SK-MEL-5 (cell line): ENCODE data around the gene CAPN9. TPM values are rescaled to one million over a fixed set of nuclear protein-coding genes. Genes with fewer than 3 reads are reported as not detected.
"Not testable (repeated sequence)": the region's sequence is repeated elsewhere in the genome, so short reads cannot be mapped to it uniquely, and the experiment has no call there.

Experiments
- DNase-seq: peaks from one replicate; pipeline ENCODE4 v3.0.0-alpha.2; 2016; ENCODE audit warnings: low read depth, low spot score
- in situ Hi-C: cut with HindIII; loops from 2 replicates; pipeline ENCODE4 v1.10.0; 2016; ENCODE audit warnings: low sequenced_read_pairs, high pct_unique_total_duplicates, low pct_unique_long_range_greater_than_20kb
- polyA plus RNA-seq, 2 experiments: library from polyadenylated mRNA; depleted of rRNA; stranded (reverse); fragments of >200 nt; gene quantifications; 2 replicates each; pipeline ENCODE4 v1.2.3, GENCODE V29; 2015
- total RNA-seq: library from RNA; depleted of rRNA; stranded (reverse); fragments of >200 nt; shearing (Covaris generic); gene quantifications from 2 replicates; pipeline ENCODE4 v1.2.3, GENCODE V29; 2014; rRNA removed

CAPN9 gene, protein sequence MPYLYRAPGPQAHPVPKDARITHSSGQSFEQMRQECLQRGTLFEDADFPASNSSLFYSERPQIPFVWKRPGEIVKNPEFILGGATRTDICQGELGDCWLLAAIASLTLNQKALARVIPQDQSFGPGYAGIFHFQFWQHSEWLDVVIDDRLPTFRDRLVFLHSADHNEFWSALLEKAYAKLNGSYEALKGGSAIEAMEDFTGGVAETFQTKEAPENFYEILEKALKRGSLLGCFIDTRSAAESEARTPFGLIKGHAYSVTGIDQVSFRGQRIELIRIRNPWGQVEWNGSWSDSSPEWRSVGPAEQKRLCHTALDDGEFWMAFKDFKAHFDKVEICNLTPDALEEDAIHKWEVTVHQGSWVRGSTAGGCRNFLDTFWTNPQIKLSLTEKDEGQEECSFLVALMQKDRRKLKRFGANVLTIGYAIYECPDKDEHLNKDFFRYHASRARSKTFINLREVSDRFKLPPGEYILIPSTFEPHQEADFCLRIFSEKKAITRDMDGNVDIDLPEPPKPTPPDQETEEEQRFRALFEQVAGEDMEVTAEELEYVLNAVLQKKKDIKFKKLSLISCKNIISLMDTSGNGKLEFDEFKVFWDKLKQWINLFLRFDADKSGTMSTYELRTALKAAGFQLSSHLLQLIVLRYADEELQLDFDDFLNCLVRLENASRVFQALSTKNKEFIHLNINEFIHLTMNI
- not detected in 2 replicates for total RNA-seq
- not detected in 2 replicates for polyA plus RNA-seq (2015; cell fraction: cytosol; rRNA removed)
- polyA plus RNA-seq (2015; cell fraction: nucleus; rRNA removed), result not detected in 2 replicates

GRCh38 chr1:230747127-230747730, at the start of gene CAPN9:
CAPN9 (plus strand) TSS chr1:230747388; CDS start chr1:230747497, 109 bp downstream.
- DNase-seq, result no peak
- in situ Hi-C loops, result no loop called here

DNA sequence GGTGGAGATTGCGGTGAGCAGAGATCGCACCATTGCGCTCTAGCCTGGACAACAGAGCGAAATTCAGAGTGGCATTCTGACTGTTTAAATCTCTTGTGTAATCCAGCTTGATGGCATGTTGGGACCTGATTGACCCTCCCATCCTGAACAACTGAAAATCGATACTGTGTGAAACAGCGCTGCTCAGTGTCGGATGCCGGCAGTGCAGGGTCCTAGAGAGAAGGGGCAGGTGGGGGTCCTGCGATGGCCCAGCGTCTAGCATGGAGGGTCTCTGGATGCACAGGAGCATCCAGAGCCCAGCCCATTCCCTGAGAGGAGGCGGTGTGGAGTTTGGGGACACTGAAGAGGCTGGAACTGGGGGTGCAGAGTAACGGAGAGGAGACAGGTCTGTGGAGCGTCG, 49.1 kb upstream of the CAPN9 start:
- DNase-seq, result no peak
- in situ Hi-C loops, result no loop called here

DNA sequence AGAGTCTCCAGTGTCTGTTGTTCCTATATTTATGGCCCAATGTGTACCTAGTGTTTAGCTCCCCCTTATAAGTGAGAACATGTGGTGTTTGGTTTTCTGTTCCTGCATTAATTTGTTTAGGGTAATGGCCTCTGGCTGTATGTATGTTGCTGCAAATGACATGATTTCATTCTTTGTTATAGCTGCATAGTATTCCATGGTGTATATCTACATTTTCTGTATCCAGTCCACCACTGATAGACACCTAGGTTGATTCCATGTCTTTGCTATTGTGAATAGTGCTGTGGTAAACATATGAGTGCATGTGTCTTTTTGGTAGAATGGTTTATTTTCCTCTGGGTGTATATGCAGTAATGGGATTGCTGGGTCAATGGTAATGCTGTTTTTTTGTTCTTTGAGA, 48.2 kb upstream of the CAPN9 start:
- in situ Hi-C loops, DNase-seq: not testable (repeated sequence)

- in situ Hi-C loops, result no loop called here
- DNase-seq, result no peak
Measured at GRCh38 chr1:230699716-230700115, 47.5 kb upstream of the CAPN9 start.

- no peak for DNase-seq
- in situ Hi-C loops, result no loop called here
Measured at GRCh38 chr1:230700132-230700531, 47.1 kb upstream of the CAPN9 start.

GRCh38 chr1:230701434-230701833, 45.8 kb upstream of the CAPN9 start:
- in situ Hi-C loops, result no loop called here
- DNase-seq, result no peak

- in situ Hi-C loops, result no loop called here
- no peak for DNase-seq
Measured at GRCh38 chr1:230701895-230702768, 45.1 kb upstream of the CAPN9 start.

GRCh38 chr1:230702934-230703678, 44.1 kb upstream of the CAPN9 start:
- in situ Hi-C loops, result no loop called here
- DNase-seq, result no peak

GRCh38 chr1:230703679-230704385, 43.4 kb upstream of the CAPN9 start:
- DNase-seq, result no peak
- in situ Hi-C loops, result no loop called here

DNA sequence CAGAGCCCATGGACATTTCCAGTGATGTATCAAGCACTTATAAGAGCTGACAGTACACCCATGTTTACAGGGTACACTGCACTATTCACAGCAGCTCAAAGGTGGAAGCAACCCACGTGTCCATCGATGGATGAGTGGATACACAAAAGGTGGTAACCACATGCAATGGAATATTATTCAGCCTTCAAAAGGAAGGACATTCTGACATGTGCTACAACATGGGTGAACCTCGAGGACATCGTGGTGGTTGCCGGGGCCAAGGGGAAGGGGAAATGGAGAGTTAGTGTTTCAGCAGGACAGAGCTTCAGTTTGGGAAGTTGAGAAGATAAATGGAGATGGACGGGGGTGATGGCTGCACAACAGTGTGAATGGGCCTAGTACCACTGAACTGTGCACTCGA, 42.4 kb upstream of the CAPN9 start:
- DNase-seq, result no peak
- in situ Hi-C loops, result no loop called here

- in situ Hi-C loops, result no loop called here
- no peak for DNase-seq
Measured at GRCh38 chr1:230705289-230706019, 41.7 kb upstream of the CAPN9 start.

GRCh38 chr1:230706020-230706699, 41.0 kb upstream of the CAPN9 start:
- in situ Hi-C loops, result no loop called here
- no peak for DNase-seq

- no peak for DNase-seq
- in situ Hi-C loops, result no loop called here
Measured at GRCh38 chr1:230706887-230707731, 40.1 kb upstream of the CAPN9 start.
